DND-41 (cell line): Measurements from ENCODE around the gene COBL.

Experiments used
- ATAC-seq: fragments of 200-7000 bp; cut with Tn5 transposase; 3 replicates; pipeline ENCODE4 v1.9.1; 2021; ENCODE audit warnings: low read depth; ENCODE audit not compliant: insufficient read depth
- DNase-seq: peaks from one replicate; pipeline ENCODE4 v3.0.0-alpha.2; 2020
- H2AFZ ChIP-seq: 2 replicates; pipeline ENCODE4 v1.6.0; 2012; ENCODE audit warnings: low read depth, low read length
- H3K27ac ChIP-seq: 2 replicates; pipeline ENCODE4 v1.5.1; 2012; ENCODE audit warnings: low read length, inconsistent platforms
- H3K27me3 ChIP-seq: fragments of 200-600 bp; sonication (generic); 2 replicates; pipeline ENCODE4 v1.6.0; 2012; ENCODE audit warnings: low read length, mild to moderate bottlenecking, inconsistent platforms; ENCODE audit not compliant: insufficient read depth, poor library complexity
- H3K36me3 ChIP-seq: 2 replicates; pipeline ENCODE4 v1.5.1; 2012; ENCODE audit warnings: low read length, inconsistent platforms; ENCODE audit not compliant: insufficient read depth
- H3K4me1 ChIP-seq: 2 replicates; pipeline ENCODE4 v1.5.1; 2012; ENCODE audit warnings: mild to moderate bottlenecking, low read length; ENCODE audit not compliant: insufficient read depth
- H3K4me2 ChIP-seq: 2 replicates; pipeline ENCODE4 v1.6.0; 2012; ENCODE audit warnings: mild to moderate bottlenecking, moderate library complexity, low read length, inconsistent platforms; ENCODE audit not compliant: insufficient read depth
- H3K4me3 ChIP-seq, 2 experiments: fragments of 200-600 bp in 1 of 2; shearing (Covaris generic) in 1 of 2; 2 replicates each; pipeline ENCODE4 v1.5.1; 2012 to 2016; ENCODE audit warnings: inconsistent platforms in 2 of 2, low read length in 2 of 2, mild to moderate bottlenecking in 2 of 2, low read depth in 1 of 2, moderate library complexity in 1 of 2
- H3K79me2 ChIP-seq: 2 replicates; pipeline ENCODE4 v1.6.0; 2012; ENCODE audit warnings: low read length, inconsistent platforms; ENCODE audit not compliant: insufficient read depth
- H3K9ac ChIP-seq: 2 replicates; pipeline ENCODE4 v1.6.0; 2012; ENCODE audit warnings: low read depth, mild to moderate bottlenecking, inconsistent platforms, low read length, moderate library complexity
- H3K9me3 ChIP-seq: 2 replicates; pipeline ENCODE4 v1.5.1; 2012; ENCODE audit warnings: low read length, moderate library complexity, mild to moderate bottlenecking, inconsistent platforms; ENCODE audit not compliant: insufficient read depth, severe bottlenecking
- H4K20me1 ChIP-seq: 2 replicates; pipeline ENCODE4 v1.6.0; 2012; ENCODE audit warnings: low read length; ENCODE audit not compliant: insufficient read depth
- CTCF ChIP-seq: IDR thresholded peaks from 2 replicates; pipeline ENCODE4 v1.5.1; 2012; ENCODE audit warnings: borderline replicate concordance, low read length, moderate library complexity, mild to moderate bottlenecking; ENCODE audit not compliant: poor library complexity, severe bottlenecking; ENCODE audit errors: extremely low read depth
- EZH2 ChIP-seq: IDR thresholded peaks from 3 replicates; pipeline ENCODE4 v1.6.1; 2012; ENCODE audit warnings: borderline replicate concordance, low read depth, mild to moderate bottlenecking, moderate library complexity, low read length, inconsistent platforms; ENCODE audit not compliant: severe bottlenecking

COBL gene

GRCh38 chr7:51127618-51127904, 189.0 kb downstream of the COBL start:
- H3K4me3 ChIP-seq: no peak overlapping the region
- no peaks in the 10 kb centered on the region for H3K9me3 ChIP-seq
- TF ChIP-seq CTCF: no peak
- TF ChIP-seq EZH2: no peak
- ATAC-seq: no peak
- H3K9ac ChIP-seq: no peak overlapping the region
- H3K36me3 ChIP-seq: no peaks in the 10 kb centered on the region
- H4K20me1 ChIP-seq: no peaks in the 10 kb centered on the region
- no peak overlapping the region for H3K4me2 ChIP-seq
- no peaks in the 10 kb centered on the region for H3K79me2 ChIP-seq
- DNase-seq: no peak
- no peaks in the 10 kb centered on the region for H3K27me3 ChIP-seq
- H2AFZ ChIP-seq: no peak overlapping the region
- H3K27ac ChIP-seq: no peak overlapping the region
- no peaks in the 10 kb centered on the region for H3K4me1 ChIP-seq

GRCh38 chr7:51126813-51127617, 189.6 kb downstream of the COBL start:
- Histone ChIP-seq H4K20me1 (no peaks in the 10 kb centered on the region), H3K9me3 (no peaks in the 10 kb centered on the region), H3K9ac (no peak overlapping the region), H2AFZ (no peak overlapping the region), H3K79me2 (no peaks in the 10 kb centered on the region), H3K4me1 (no peaks in the 10 kb centered on the region), H3K4me2 (no peak overlapping the region), H3K36me3 (no peaks in the 10 kb centered on the region), H3K4me3 (no peak overlapping the region), H3K27ac (no peak overlapping the region), H3K27me3 (no peaks in the 10 kb centered on the region)
- TF ChIP-seq CTCF: no peak
- no peak for TF ChIP-seq EZH2
- no peak for DNase-seq
- ATAC-seq: no peak

- no peak for DNase-seq
- no peak for ATAC-seq
- no peak overlapping the region for H3K4me2 ChIP-seq
- no peak overlapping the region for H3K27ac ChIP-seq
- H4K20me1 ChIP-seq: no peaks in the 10 kb centered on the region
- TF ChIP-seq EZH2 (no peak), CTCF (no peak)
- no peak overlapping the region for H3K4me3 ChIP-seq
- no peak overlapping the region for H2AFZ ChIP-seq
- H3K27me3 ChIP-seq: no peaks in the 10 kb centered on the region
- no peaks in the 10 kb centered on the region for H3K36me3 ChIP-seq
- H3K4me1 ChIP-seq: no peaks in the 10 kb centered on the region
- no peak overlapping the region for H3K9ac ChIP-seq
- H3K9me3 ChIP-seq: no peaks in the 10 kb centered on the region
- no peaks in the 10 kb centered on the region for H3K79me2 ChIP-seq
Observed at GRCh38 chr7:51126324-51126723, 190.3 kb downstream of the COBL start.
